Esophagus squamous epithelium (tissue), 4 donors: ENCODE data around the gene ROR2.

Experiments
- POLR2A ChIP-seq, 4 donors: fragments of 450-650 bp; IDR thresholded peaks; one replicate each; pipeline ENCODE4 v1.6.1; 2017; ENCODE audit warnings: antibody characterized with exemption in 4 of 4, mild to moderate bottlenecking in 4 of 4, moderate library complexity in 3 of 4
- TF ChIP-seq, protein P1 (sequence below), 6 experiments: fragments of 450-650 bp in 4 of 6; fragments of 200-600 bp in 2 of 6; sonication (generic) in 2 of 6; IDR thresholded peaks; one replicate each; pipeline ENCODE4 v1.5.1; 2016 to 2019; ENCODE audit warnings: antibody characterized with exemption in 6 of 6, mild to moderate bottlenecking in 4 of 6, moderate library complexity in 4 of 6

DNA sequence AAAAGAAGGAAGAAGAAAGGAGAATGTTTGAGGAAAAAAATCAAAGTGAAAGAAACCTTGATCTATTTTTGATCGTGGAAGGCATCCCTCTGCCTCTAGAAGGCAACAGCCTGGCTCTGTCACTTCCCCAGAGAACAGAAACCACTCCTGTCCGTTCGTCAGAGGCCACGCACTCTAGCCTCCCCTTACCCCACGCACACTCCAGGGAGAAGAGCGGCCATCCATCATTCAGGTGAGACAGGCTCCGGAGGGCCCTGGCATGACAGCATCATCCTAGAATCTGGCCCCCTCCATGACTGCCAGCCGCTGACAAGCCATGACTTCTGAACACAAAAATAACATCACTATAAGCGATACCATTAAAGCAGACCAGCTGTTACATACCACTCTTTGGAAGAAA is 135.8 kb downstream of the ROR2 start:
- no peak for TF ChIP-seq POLR2A (IDR thresholded peaks at IDR 0.05)
- TF ChIP-seq, protein P1, sequence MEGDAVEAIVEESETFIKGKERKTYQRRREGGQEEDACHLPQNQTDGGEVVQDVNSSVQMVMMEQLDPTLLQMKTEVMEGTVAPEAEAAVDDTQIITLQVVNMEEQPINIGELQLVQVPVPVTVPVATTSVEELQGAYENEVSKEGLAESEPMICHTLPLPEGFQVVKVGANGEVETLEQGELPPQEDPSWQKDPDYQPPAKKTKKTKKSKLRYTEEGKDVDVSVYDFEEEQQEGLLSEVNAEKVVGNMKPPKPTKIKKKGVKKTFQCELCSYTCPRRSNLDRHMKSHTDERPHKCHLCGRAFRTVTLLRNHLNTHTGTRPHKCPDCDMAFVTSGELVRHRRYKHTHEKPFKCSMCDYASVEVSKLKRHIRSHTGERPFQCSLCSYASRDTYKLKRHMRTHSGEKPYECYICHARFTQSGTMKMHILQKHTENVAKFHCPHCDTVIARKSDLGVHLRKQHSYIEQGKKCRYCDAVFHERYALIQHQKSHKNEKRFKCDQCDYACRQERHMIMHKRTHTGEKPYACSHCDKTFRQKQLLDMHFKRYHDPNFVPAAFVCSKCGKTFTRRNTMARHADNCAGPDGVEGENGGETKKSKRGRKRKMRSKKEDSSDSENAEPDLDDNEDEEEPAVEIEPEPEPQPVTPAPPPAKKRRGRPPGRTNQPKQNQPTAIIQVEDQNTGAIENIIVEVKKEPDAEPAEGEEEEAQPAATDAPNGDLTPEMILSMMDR (IDR thresholded peaks at IDR 0.05), result no peak
